ENCODE data around the gene STUM.

Gene STUM

DNA sequence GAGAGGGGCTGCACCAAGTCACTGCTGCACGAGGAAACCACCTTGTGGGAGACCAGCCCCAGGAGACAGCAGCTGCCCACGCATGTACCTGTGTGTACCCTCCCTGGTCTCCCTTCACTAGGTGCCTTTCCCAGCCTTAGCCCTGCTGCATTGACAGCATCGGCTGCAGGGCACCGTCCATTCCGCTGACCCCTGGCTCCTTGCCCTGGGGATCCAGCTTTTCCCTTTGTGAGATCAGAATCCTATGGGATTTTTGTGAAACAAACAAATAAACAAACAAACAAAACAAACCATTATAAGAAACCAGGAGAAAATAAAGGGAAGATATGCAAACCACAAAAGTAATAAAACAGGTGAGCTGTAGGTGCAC lies 2.1 kb downstream of the STUM start:
- no peak overlapping the region for H3K4me3 ChIP-seq (ENCODE audit: low read depth in 1 of 2, low read length in 2 of 2)
- no peaks in the 10 kb centered on the region for H3K9me3 ChIP-seq (ENCODE audit: low read length)
- peaks cover 27% of the 10 kb centered on the region for H3K4me1 ChIP-seq (ENCODE audit: insufficient read depth, low read length)
- H3K36me3 ChIP-seq (ENCODE audit: insufficient read depth, low read length), result no peaks in the 10 kb centered on the region
- peak overlapping the region; percentile 35 for H3K9ac ChIP-seq (ENCODE audit: low read length)
- H3K27me3 ChIP-seq (ENCODE audit: control insufficient read depth in 1 of 2, insufficient read depth in 2 of 2, low read length in 2 of 2), result no peaks in the 10 kb centered on the region
- H3K27ac ChIP-seq (ENCODE audit: low read depth, low read length), result peak overlapping the region; percentile 85

GRCh38 chr1:226551299-226551698 lies 2.7 kb downstream of the STUM start:
- Histone ChIP-seq H3K36me3 (ENCODE audit: insufficient read depth, low read length) (no peaks in the 10 kb centered on the region), H3K27ac (ENCODE audit: low read depth, low read length) (peak overlapping the region; percentile 85), H3K4me3 (ENCODE audit: low read depth in 1 of 2, low read length in 2 of 2) (no peak overlapping the region), H3K27me3 (ENCODE audit: control insufficient read depth in 1 of 2, insufficient read depth in 2 of 2, low read length in 2 of 2) (no peaks in the 10 kb centered on the region), H3K9me3 (ENCODE audit: low read length) (no peaks in the 10 kb centered on the region), H3K9ac (ENCODE audit: low read length) (no peak overlapping the region), H3K4me1 (ENCODE audit: insufficient read depth, low read length) (peaks cover 21% of the 10 kb centered on the region)

DNA sequence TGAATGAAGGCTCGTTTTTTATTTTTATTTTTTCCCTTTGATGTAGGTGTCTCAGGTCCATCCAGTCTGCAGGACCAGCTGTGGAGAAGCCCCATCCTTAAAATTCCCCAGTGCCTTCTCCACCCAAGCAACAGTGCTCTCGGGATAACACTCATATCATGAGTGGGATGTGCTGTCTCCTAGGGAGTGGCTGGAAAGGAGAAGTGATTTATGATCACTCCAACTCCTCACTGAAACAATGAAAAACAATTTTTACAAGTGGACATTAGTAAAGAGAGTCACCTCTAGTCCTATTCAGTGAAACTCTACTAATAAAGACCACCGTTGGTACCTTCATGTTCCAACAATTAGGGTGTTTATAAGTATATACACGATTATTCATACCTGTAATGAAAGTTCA lies 3.5 kb downstream of the STUM start:
- peaks cover 18% of the 10 kb centered on the region for H3K4me1 ChIP-seq (ENCODE audit: insufficient read depth, low read length)
- H3K27me3 ChIP-seq (ENCODE audit: control insufficient read depth in 1 of 2, insufficient read depth in 2 of 2, low read length in 2 of 2), result no peaks in the 10 kb centered on the region

GRCh38 chr1:226553266-226553923 lies 4.8 kb downstream of the STUM start:
- H3K27ac ChIP-seq (ENCODE audit: low read depth, low read length), result no peak overlapping the region
- H3K4me3 ChIP-seq (ENCODE audit: low read depth in 1 of 2, low read length in 2 of 2), result no peak overlapping the region
- H3K9me3 ChIP-seq (ENCODE audit: low read length), result no peaks in the 10 kb centered on the region
- no peaks in the 10 kb centered on the region for H3K27me3 ChIP-seq (ENCODE audit: control insufficient read depth in 1 of 2, insufficient read depth in 2 of 2, low read length in 2 of 2)
- no peaks in the 10 kb centered on the region for H3K36me3 ChIP-seq (ENCODE audit: insufficient read depth, low read length)
- H3K9ac ChIP-seq (ENCODE audit: low read length), result no peak overlapping the region
- H3K4me1 ChIP-seq (ENCODE audit: insufficient read depth, low read length), result peaks cover 22% of the 10 kb centered on the region

More for the DNA sequence above, 3.5 kb downstream of the STUM start:
- peak overlapping the region; percentile 6 for H3K27ac ChIP-seq (ENCODE audit: low read depth, low read length)
- no peak overlapping the region for H3K9ac ChIP-seq (ENCODE audit: low read length)
- no peaks in the 10 kb centered on the region for H3K9me3 ChIP-seq (ENCODE audit: low read length)
- no peaks in the 10 kb centered on the region for H3K36me3 ChIP-seq (ENCODE audit: insufficient read depth, low read length)
- no peak overlapping the region for H3K4me3 ChIP-seq (ENCODE audit: low read depth in 1 of 2, low read length in 2 of 2)

DNA sequence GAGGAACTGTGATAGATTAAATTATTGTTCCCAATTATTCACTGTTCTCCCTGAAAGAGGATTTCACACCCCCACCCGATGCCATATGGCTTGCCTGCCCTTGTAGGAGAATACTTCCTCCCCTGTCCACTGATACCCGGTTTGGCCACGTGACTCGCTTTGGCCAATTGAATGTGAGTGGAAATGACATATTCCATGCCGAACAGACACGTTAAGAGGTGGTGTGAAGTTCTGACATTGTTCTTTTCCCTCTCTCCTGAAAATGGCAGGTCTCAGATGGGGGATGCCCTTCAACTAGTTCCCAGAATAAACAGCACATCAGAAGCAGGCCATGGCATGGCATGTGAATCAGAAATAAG lies 5.3 kb downstream of the STUM start:
- no peaks in the 10 kb centered on the region for H3K9me3 ChIP-seq (ENCODE audit: low read length)
- H3K4me3 ChIP-seq (ENCODE audit: low read depth in 1 of 2, low read length in 2 of 2), result no peak overlapping the region
- no peaks in the 10 kb centered on the region for H3K27me3 ChIP-seq (ENCODE audit: control insufficient read depth in 1 of 2, insufficient read depth in 2 of 2, low read length in 2 of 2)

GRCh38 chr1:226555092-226555491 lies 6.5 kb downstream of the STUM start:
- no peaks in the 10 kb centered on the region for H3K27me3 ChIP-seq (ENCODE audit: control insufficient read depth in 1 of 2, insufficient read depth in 2 of 2, low read length in 2 of 2)
- H3K4me1 ChIP-seq (ENCODE audit: insufficient read depth, low read length), result peaks cover 23% of the 10 kb centered on the region
- H3K9ac ChIP-seq (ENCODE audit: low read length), result no peak overlapping the region
- H3K4me3 ChIP-seq (ENCODE audit: low read depth in 1 of 2, low read length in 2 of 2), result no peak overlapping the region
- H3K36me3 ChIP-seq (ENCODE audit: insufficient read depth, low read length), result no peaks in the 10 kb centered on the region
- H3K27ac ChIP-seq (ENCODE audit: low read depth, low read length), result no peak overlapping the region
- no peaks in the 10 kb centered on the region for H3K9me3 ChIP-seq (ENCODE audit: low read length)

More for the DNA sequence above, 5.3 kb downstream of the STUM start:
- peaks cover 23% of the 10 kb centered on the region for H3K4me1 ChIP-seq (ENCODE audit: insufficient read depth, low read length)
- H3K27ac ChIP-seq (ENCODE audit: low read depth, low read length), result no peak overlapping the region
- H3K9ac ChIP-seq (ENCODE audit: low read length), result no peak overlapping the region
- no peaks in the 10 kb centered on the region for H3K36me3 ChIP-seq (ENCODE audit: insufficient read depth, low read length)

DNA sequence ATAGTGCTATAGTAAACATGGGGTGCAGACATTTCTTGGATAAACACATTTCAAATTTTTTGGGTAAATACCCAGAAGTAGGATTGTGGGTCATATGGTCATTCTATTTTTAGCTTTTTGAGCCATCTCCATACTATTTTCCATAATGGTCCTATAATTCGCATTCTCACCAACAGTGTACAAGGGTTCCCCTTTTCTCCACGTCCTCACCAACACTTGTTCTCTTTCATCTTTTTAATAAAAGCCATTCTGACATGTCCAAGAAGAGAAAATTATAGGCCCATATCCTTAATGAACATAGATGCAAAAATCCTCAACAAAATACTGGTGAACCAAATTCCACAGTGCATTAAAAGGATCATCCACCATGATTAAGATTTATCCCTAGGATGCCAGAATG lies 8.9 kb downstream of the STUM start:
- Histone ChIP-seq H3K4me1 (ENCODE audit: insufficient read depth, low read length) (peaks cover 5% of the 10 kb centered on the region), H3K36me3 (ENCODE audit: insufficient read depth, low read length) (no peaks in the 10 kb centered on the region), H3K27me3 (ENCODE audit: control insufficient read depth in 1 of 2, insufficient read depth in 2 of 2, low read length in 2 of 2) (no peaks in the 10 kb centered on the region), H3K4me3 (ENCODE audit: low read depth in 1 of 2, low read length in 2 of 2) (no peak overlapping the region), H3K9ac (ENCODE audit: low read length) (no peak overlapping the region), H3K9me3 (ENCODE audit: low read length) (no peaks in the 10 kb centered on the region), H3K27ac (ENCODE audit: low read depth, low read length) (no peak overlapping the region)

- H3K9ac ChIP-seq (ENCODE audit: low read length), result no peak overlapping the region
- no peaks in the 10 kb centered on the region for H3K9me3 ChIP-seq (ENCODE audit: low read length)
- H3K27me3 ChIP-seq (ENCODE audit: control insufficient read depth in 1 of 2, insufficient read depth in 2 of 2, low read length in 2 of 2), result no peaks in the 10 kb centered on the region
- H3K36me3 ChIP-seq (ENCODE audit: insufficient read depth, low read length), result no peaks in the 10 kb centered on the region
- H3K27ac ChIP-seq (ENCODE audit: low read depth, low read length), result peak overlapping the region; percentile 56
- H3K4me1 ChIP-seq (ENCODE audit: insufficient read depth, low read length), result peaks cover 7% of the 10 kb centered on the region
- no peak overlapping the region for H3K4me3 ChIP-seq (ENCODE audit: low read depth in 1 of 2, low read length in 2 of 2)
Observed at GRCh38 chr1:226558036-226558650, 9.6 kb downstream of the STUM start.

- Histone ChIP-seq H3K27ac (ENCODE audit: low read depth, low read length) (no peak overlapping the region), H3K4me1 (ENCODE audit: insufficient read depth, low read length) (peaks cover 26% of the 10 kb centered on the region), H3K9ac (ENCODE audit: low read length) (no peak overlapping the region), H3K4me3 (ENCODE audit: low read depth in 1 of 2, low read length in 2 of 2) (no peak overlapping the region), H3K9me3 (ENCODE audit: low read length) (no peaks in the 10 kb centered on the region), H3K36me3 (ENCODE audit: insufficient read depth, low read length) (no peaks in the 10 kb centered on the region), H3K27me3 (ENCODE audit: control insufficient read depth in 1 of 2, insufficient read depth in 2 of 2, low read length in 2 of 2) (no peaks in the 10 kb centered on the region)
Observed at GRCh38 chr1:226560243-226560642, 11.7 kb downstream of the STUM start.

- peak overlapping the region; percentile 45 for H3K27ac ChIP-seq (ENCODE audit: low read depth, low read length)
- no peaks in the 10 kb centered on the region for H3K36me3 ChIP-seq (ENCODE audit: insufficient read depth, low read length)
- no peaks in the 10 kb centered on the region for H3K9me3 ChIP-seq (ENCODE audit: low read length)
- H3K27me3 ChIP-seq (ENCODE audit: control insufficient read depth in 1 of 2, insufficient read depth in 2 of 2, low read length in 2 of 2), result no peaks in the 10 kb centered on the region
- H3K4me1 ChIP-seq (ENCODE audit: insufficient read depth, low read length), result peaks cover 48% of the 10 kb centered on the region
- no peak overlapping the region for H3K4me3 ChIP-seq (ENCODE audit: low read depth in 1 of 2, low read length in 2 of 2)
- H3K9ac ChIP-seq (ENCODE audit: low read length), result no peak overlapping the region
Observed at GRCh38 chr1:226562989-226563388, 14.4 kb downstream of the STUM start.

DNA sequence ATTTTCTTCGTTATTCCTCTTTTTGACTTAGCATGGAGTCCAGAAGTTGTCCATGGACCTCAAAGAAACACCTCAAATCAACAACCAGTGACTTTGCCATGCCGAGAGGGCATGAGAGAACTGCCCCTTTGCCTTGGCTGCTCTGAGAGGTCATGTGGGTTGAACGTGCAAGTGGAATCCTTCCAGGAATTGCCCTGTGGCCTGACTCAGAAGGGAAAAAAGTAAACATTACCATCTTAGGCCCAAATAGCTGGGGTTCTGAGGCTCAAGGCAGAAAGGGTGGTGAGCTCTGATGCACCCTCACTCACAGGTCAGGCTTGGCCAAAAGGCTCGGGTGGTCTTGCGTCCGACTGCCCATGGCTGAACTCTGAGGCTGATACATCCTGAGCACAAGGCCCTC lies 15.1 kb downstream of the STUM start:
- Histone ChIP-seq H3K27ac (ENCODE audit: low read depth, low read length) (peak overlapping the region; percentile 36), H3K4me3 (ENCODE audit: low read depth in 1 of 2, low read length in 2 of 2) (peak overlapping the region in 1 of 2 donors; percentile 21), H3K9ac (ENCODE audit: low read length) (no peak overlapping the region), H3K4me1 (ENCODE audit: insufficient read depth, low read length) (peaks cover 50% of the 10 kb centered on the region), H3K27me3 (ENCODE audit: control insufficient read depth in 1 of 2, insufficient read depth in 2 of 2, low read length in 2 of 2) (no peaks in the 10 kb centered on the region), H3K9me3 (ENCODE audit: low read length) (no peaks in the 10 kb centered on the region), H3K36me3 (ENCODE audit: insufficient read depth, low read length) (no peaks in the 10 kb centered on the region)

DNA sequence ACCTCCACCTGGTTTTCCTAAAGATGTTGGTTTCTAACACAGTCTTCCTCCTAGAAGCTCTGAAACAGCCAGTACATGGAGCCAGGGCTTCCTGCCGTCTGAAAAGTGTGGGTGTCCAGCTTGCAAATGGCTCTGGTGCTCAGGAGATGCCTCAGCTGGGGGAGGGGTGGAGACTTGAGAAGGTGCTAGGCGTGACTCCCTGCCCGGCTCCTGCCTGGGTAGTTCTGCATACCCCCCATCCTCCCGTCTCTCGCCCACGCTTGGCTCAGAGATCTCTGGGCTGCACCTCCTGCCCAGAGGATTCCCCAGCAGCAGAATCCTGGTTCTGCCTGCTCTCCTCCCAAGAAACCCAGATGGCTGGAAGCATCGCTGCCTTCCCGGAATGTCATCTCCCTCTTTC lies 16.9 kb downstream of the STUM start:
- Histone ChIP-seq H3K36me3 (ENCODE audit: insufficient read depth, low read length) (no peaks in the 10 kb centered on the region), H3K27ac (ENCODE audit: low read depth, low read length) (peak overlapping the region; percentile 24), H3K9ac (ENCODE audit: low read length) (no peak overlapping the region), H3K27me3 (ENCODE audit: control insufficient read depth in 1 of 2, insufficient read depth in 2 of 2, low read length in 2 of 2) (no peaks in the 10 kb centered on the region), H3K9me3 (ENCODE audit: low read length) (no peaks in the 10 kb centered on the region), H3K4me1 (ENCODE audit: insufficient read depth, low read length) (peaks cover 67% of the 10 kb centered on the region), H3K4me3 (ENCODE audit: low read depth in 1 of 2, low read length in 2 of 2) (peak overlapping the region in 1 of 2 donors; percentile 4)

Measured in muscle layer of colon (tissue), 2 donors.